Aorta (tissue), 4 donors: ENCODE data around the gene ANKFY1. TPM values are rescaled to one million over a fixed set of nuclear protein-coding genes. Genes with fewer than 3 reads are reported as not detected.

Experiments
- polyA plus RNA-seq, 2 donors: library from polyadenylated mRNA; stranded (reverse); fragments of 200-250 nt; gene quantifications; one replicate each; pipeline ENCODE4 v1.2.3, GENCODE V29; 2013
- total RNA-seq, 2 donors: library from RNA; stranded (reverse); fragmentation: NEBNext Ultra II Directional; extraction: Animal tissue kit (Norgen Biotek cat#: 25700); gene quantifications; one replicate each; pipeline ENCODE4 v1.2.1, GENCODE V29; 2021
- donor health status: healthy with polysubstance abuse.
- donor health status: Bipolar disorder and iron deficiency.
- donor health status: DM: no; HTN: no; CAD: no.
- donor health status: DM: yes; HTN: yes; CAD: no.

The ANKFY1 gene
- total and polyA plus RNA-seq, 4 donors, result 4.5 to 71.6 (median 37.7) TPM

Other genes with a start within 250 kb of the ANKFY1 start
- 10 to 100 TPM; 64.4 to 68.5 TPM for gene ZZEF1, start 120.9 kb downstream of the ANKFY1 start, total RNA-seq
- gene ZZEF1, start 120.9 kb downstream of the ANKFY1 start, polyA plus RNA-seq, result 10 to 100 TPM; 11.0 to 18.9 TPM
- 10 to 100 TPM; 13.7 to 17.9 TPM for gene CYB5D2, start 120.8 kb downstream of the ANKFY1 start, total RNA-seq
- 10 to 100 TPM; 14.8 to 30.3 TPM for gene CYB5D2, start 120.8 kb downstream of the ANKFY1 start, polyA plus RNA-seq
- 10 to 100 TPM; 48.3 TPM for gene UBE2G1, start 102.7 kb upstream of the ANKFY1 start, total RNA-seq
- gene UBE2G1, start 102.7 kb upstream of the ANKFY1 start, polyA plus RNA-seq, result 10 to 100 TPM; 15.5 to 20.4 TPM
- gene SPNS3, start 170.0 kb upstream of the ANKFY1 start, total RNA-seq, result 1 to 10 TPM in 1 of 2 donors, under 1 TPM in 1; 0.19 to 1.2 TPM
- under 1 TPM in 1 of 2 donors, not detected in 1; 0.25 TPM for gene SPNS3, start 170.0 kb upstream of the ANKFY1 start, polyA plus RNA-seq
- gene SPNS2, start 234.9 kb upstream of the ANKFY1 start, total RNA-seq, result 10 to 100 TPM; 31.3 to 56.2 TPM
- gene SPNS2, start 234.9 kb upstream of the ANKFY1 start, polyA plus RNA-seq, result 1 to 10 TPM; 2.3 to 3.1 TPM